ENCODE results near the gene LHFPL3.

- no peak for TF ChIP-seq POLR2A (IDR thresholded peaks at IDR 0.05)
- no peak for TF ChIP-seq CTCF (IDR thresholded peaks at IDR 0.05)
Measured at GRCh38 chr7:104650991-104651640, 322.7 kb downstream of the LHFPL3 start.

Measured in Peyer's patch (tissue), 4 donors.